Measurements from ENCODE around the gene MYO7B.

Gene MYO7B

GRCh38 chr2:127627740-127628571, 92.5 kb downstream of the MYO7B start:
- ATAC-seq, result no peak
- TF ChIP-seq ESRRG (CRISPR knock-in tag; IDR thresholded peaks at IDR 0.05) (no peak), ZNF8 (CRISPR knock-in tag; IDR thresholded peaks at IDR 0.05) (no peak), SNAI2 (CRISPR knock-in tag; IDR thresholded peaks at IDR 0.05) (no peak), ARNTL (CRISPR knock-in tag; IDR thresholded peaks at IDR 0.05; ENCODE audit: borderline replicate concordance, low read depth) (no peak), BACH2 (CRISPR knock-in tag; IDR thresholded peaks at IDR 0.05; ENCODE audit: borderline replicate concordance) (no peak), ISL1 (CRISPR knock-in tag; IDR thresholded peaks at IDR 0.05) (no peak)

DNA sequence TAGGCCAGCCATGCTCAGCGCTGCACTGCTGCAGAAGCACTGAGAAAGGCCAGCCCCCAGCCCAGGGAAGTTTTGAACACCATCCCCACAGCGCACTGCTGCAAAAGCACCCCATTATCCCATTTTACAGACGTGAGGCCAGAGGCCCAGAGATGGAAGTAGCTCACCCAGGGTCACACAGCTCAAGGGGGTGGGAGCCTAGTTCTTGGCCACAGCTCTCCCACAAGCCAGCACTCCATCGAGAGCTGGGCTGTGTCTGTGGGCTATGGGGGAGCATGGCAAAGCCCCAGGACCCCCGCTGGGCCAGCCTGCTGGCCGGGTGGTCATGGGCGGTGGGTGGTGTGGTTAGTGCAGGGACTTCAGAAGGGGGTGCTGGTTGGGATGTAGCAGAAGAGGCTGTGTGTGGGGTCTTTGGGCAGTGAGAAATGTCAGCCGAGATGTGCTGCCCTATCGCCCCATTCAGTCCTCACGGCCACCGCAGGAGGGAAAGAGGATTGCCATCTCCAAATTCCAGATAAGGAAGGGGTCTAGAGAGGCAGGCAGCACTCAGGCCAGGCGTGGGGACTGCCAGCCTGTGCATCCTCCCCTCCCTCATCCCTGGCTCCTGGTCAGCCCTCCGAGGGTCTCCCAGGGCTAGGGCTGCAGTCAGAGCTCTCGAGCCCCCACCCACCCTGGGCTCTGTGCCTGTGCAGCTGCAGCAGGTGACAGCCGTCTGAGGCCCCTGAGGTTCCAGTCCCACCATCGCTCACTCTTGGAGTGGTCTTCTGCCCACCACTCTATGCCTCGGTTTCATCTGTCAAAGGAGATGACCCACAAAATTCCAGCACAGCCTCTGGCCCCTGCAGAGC, 93.5 kb downstream of the MYO7B start:
- no peak for ATAC-seq
- TF ChIP-seq TOX (CRISPR knock-in tag; IDR thresholded peaks at IDR 0.05; ENCODE audit: borderline replicate concordance) (no peak), ISL1 (CRISPR knock-in tag; IDR thresholded peaks at IDR 0.05) (no peak), ZFP30 (CRISPR knock-in tag; IDR thresholded peaks at IDR 0.05) (no peak), TCF4 (CRISPR knock-in tag; IDR thresholded peaks at IDR 0.05; ENCODE audit: borderline replicate concordance) (no peak), ZNF565 (CRISPR knock-in tag; conservative IDR thresholded peaks at IDR 0.05; ENCODE audit: low read depth) (no peak), ZNF8 (CRISPR knock-in tag; IDR thresholded peaks at IDR 0.05) (no peak), ZC3H10 (CRISPR knock-in tag; IDR thresholded peaks at IDR 0.05) (no peak), GLIS3 (CRISPR knock-in tag; IDR thresholded peaks at IDR 0.05) (no peak), POU6F1 (CRISPR knock-in tag; IDR thresholded peaks at IDR 0.05; ENCODE audit: borderline replicate concordance, low read depth) (no peak), SNAI2 (CRISPR knock-in tag; IDR thresholded peaks at IDR 0.05) (no peak), ARNTL (CRISPR knock-in tag; IDR thresholded peaks at IDR 0.05; ENCODE audit: borderline replicate concordance, low read depth) (no peak), TSHZ2 (CRISPR knock-in tag; IDR thresholded peaks at IDR 0.05) (no peak), PPARA (CRISPR knock-in tag; IDR thresholded peaks at IDR 0.05; ENCODE audit: borderline replicate concordance) (no peak), RARB (CRISPR knock-in tag; IDR thresholded peaks at IDR 0.05) (no peak), ESRRG (CRISPR knock-in tag; IDR thresholded peaks at IDR 0.05) (no peak)

GRCh38 chr2:127629637-127630036, 94.2 kb downstream of the MYO7B start:
- TF ChIP-seq BACH2 (CRISPR knock-in tag; IDR thresholded peaks at IDR 0.05; ENCODE audit: borderline replicate concordance) (no peak), ZNF70 (CRISPR knock-in tag; IDR thresholded peaks at IDR 0.05) (no peak), TCF4 (CRISPR knock-in tag; IDR thresholded peaks at IDR 0.05; ENCODE audit: borderline replicate concordance) (no peak), TSHZ2 (CRISPR knock-in tag; IDR thresholded peaks at IDR 0.05) (no peak), RARB (CRISPR knock-in tag; IDR thresholded peaks at IDR 0.05) (no peak), TOX (CRISPR knock-in tag; IDR thresholded peaks at IDR 0.05; ENCODE audit: borderline replicate concordance) (no peak), SNAI2 (CRISPR knock-in tag; IDR thresholded peaks at IDR 0.05) (no peak)
- TF ChIP-seq, protein P1, sequence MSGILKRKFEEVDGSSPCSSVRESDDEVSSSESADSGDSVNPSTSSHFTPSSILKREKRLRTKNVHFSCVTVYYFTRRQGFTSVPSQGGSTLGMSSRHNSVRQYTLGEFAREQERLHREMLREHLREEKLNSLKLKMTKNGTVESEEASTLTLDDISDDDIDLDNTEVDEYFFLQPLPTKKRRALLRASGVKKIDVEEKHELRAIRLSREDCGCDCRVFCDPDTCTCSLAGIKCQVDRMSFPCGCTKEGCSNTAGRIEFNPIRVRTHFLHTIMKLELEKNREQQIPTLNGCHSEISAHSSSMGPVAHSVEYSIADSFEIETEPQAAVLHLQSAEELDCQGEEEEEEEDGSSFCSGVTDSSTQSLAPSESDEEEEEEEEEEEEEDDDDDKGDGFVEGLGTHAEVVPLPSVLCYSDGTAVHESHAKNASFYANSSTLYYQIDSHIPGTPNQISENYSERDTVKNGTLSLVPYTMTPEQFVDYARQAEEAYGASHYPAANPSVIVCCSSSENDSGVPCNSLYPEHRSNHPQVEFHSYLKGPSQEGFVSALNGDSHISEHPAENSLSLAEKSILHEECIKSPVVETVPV (CRISPR knock-in tag; IDR thresholded peaks at IDR 0.05), result no peak
- TF ChIP-seq, protein P2, sequence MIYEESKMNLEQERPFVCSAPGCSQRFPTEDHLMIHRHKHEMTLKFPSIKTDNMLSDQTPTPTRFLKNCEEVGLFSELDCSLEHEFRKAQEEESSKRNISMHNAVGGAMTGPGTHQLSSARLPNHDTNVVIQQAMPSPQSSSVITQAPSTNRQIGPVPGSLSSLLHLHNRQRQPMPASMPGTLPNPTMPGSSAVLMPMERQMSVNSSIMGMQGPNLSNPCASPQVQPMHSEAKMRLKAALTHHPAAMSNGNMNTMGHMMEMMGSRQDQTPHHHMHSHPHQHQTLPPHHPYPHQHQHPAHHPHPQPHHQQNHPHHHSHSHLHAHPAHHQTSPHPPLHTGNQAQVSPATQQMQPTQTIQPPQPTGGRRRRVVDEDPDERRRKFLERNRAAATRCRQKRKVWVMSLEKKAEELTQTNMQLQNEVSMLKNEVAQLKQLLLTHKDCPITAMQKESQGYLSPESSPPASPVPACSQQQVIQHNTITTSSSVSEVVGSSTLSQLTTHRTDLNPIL (CRISPR knock-in tag; IDR thresholded peaks at IDR 0.05; ENCODE audit: low read depth), result no peak
- ATAC-seq, result no peak

Data from SK-N-SH treated with all-trans-retinoic acid at 6 μM for 48 hours (cell line).